Cerebellar nuclear complex (tissue), 1 donor: Measurements from ENCODE around the gene SLCO2A1.

Experiments used
- DNase-seq, 2 experiments: peaks; one replicate each; lab custom pipeline; 2025; lab: John Stamatoyannopoulos, UW

Gene SLCO2A1

GRCh38 chr3:133999891-134000685 lies 29.6 kb downstream of the SLCO2A1 start:
- DNase-seq: no peak

GRCh38 chr3:133998691-133999241 lies 31.0 kb downstream of the SLCO2A1 start:
- no peak for DNase-seq

GRCh38 chr3:133997871-133998635 lies 31.7 kb downstream of the SLCO2A1 start:
- no peak for DNase-seq

GRCh38 chr3:133996996-133997395 lies 32.7 kb downstream of the SLCO2A1 start:
- DNase-seq: no peak

- peak in 1 of 2 experiments; percentile 33 for DNase-seq
Measured at GRCh38 chr3:133996251-133996661, 33.5 kb downstream of the SLCO2A1 start.

GRCh38 chr3:133995264-133995663 lies 34.5 kb downstream of the SLCO2A1 start:
- no peak for DNase-seq

GRCh38 chr3:133994166-133994890 lies 35.4 kb downstream of the SLCO2A1 start:
- no peak for DNase-seq

- DNase-seq: no peak
Measured at GRCh38 chr3:133992951-133993620, 36.6 kb downstream of the SLCO2A1 start.

GRCh38 chr3:133992381-133992780 lies 37.3 kb downstream of the SLCO2A1 start:
- no peak for DNase-seq

GRCh38 chr3:133991637-133992036 lies 38.1 kb downstream of the SLCO2A1 start:
- DNase-seq: no peak

- DNase-seq: no peak
Measured at GRCh38 chr3:133991209-133991608, 38.5 kb downstream of the SLCO2A1 start.

GRCh38 chr3:133989936-133990702 lies 39.6 kb downstream of the SLCO2A1 start:
- DNase-seq: peak in 1 of 2 experiments; percentile 76

GRCh38 chr3:133988631-133989161 lies 41.0 kb downstream of the SLCO2A1 start:
- DNase-seq: no peak

- no peak for DNase-seq
Measured at GRCh38 chr3:133987948-133988484, 41.7 kb downstream of the SLCO2A1 start.

- no peak for DNase-seq
Measured at GRCh38 chr3:133987136-133987535, 42.6 kb downstream of the SLCO2A1 start.

GRCh38 chr3:133986311-133986710 lies 43.4 kb downstream of the SLCO2A1 start:
- DNase-seq: no peak

- DNase-seq: no peak
Measured at GRCh38 chr3:133984975-133985374, 44.8 kb downstream of the SLCO2A1 start.

GRCh38 chr3:133983576-133984560 lies 45.9 kb downstream of the SLCO2A1 start:
- DNase-seq: no peak

GRCh38 chr3:133983126-133983525 lies 46.6 kb downstream of the SLCO2A1 start:
- DNase-seq: no peak
